HCEC 1CT (cell line): ENCODE results near the gene GUCY1A1.

ENCODE experiments used
- DNase-seq: peaks from one replicate; pipeline ENCODE4 v3.0.0-alpha.2; 2017

Gene GUCY1A1

GRCh38 chr4:155694100-155694785, 27.6 kb downstream of the GUCY1A1 start:
- DNase-seq, result no peak

- DNase-seq, result no peak
Observed at GRCh38 chr4:155696226-155696625, 29.6 kb downstream of the GUCY1A1 start.

GRCh38 chr4:155696726-155697125, 30.1 kb downstream of the GUCY1A1 start:
- no peak for DNase-seq

GRCh38 chr4:155701827-155702226, 35.2 kb downstream of the GUCY1A1 start:
- DNase-seq, result no peak

- DNase-seq, result peak; percentile 17
Observed at GRCh38 chr4:155703486-155704247, 37.0 kb downstream of the GUCY1A1 start.

GRCh38 chr4:155704841-155705404, 38.3 kb downstream of the GUCY1A1 start:
- no peak for DNase-seq

GRCh38 chr4:155705664-155706063, 39.0 kb downstream of the GUCY1A1 start:
- no peak for DNase-seq

GRCh38 chr4:155706147-155706546, 39.5 kb downstream of the GUCY1A1 start:
- no peak for DNase-seq

- no peak for DNase-seq
Observed at GRCh38 chr4:155707251-155707650, 40.6 kb downstream of the GUCY1A1 start.

GRCh38 chr4:155708782-155709181, 42.1 kb downstream of the GUCY1A1 start:
- no peak for DNase-seq

- DNase-seq, result no peak
Observed at GRCh38 chr4:155709918-155710317, 43.3 kb downstream of the GUCY1A1 start.

GRCh38 chr4:155711556-155711955, 44.9 kb downstream of the GUCY1A1 start:
- no peak for DNase-seq

GRCh38 chr4:155712846-155713245, 46.2 kb downstream of the GUCY1A1 start:
- DNase-seq, result no peak

GRCh38 chr4:155713911-155714310, 47.3 kb downstream of the GUCY1A1 start:
- DNase-seq, result no peak

- DNase-seq, result no peak
Observed at GRCh38 chr4:155722336-155722735, 55.7 kb downstream of the GUCY1A1 start.

GRCh38 chr4:155722816-155723499, 56.3 kb downstream of the GUCY1A1 start:
- DNase-seq, result peak; percentile 68

GRCh38 chr4:155724731-155725130, 58.1 kb downstream of the GUCY1A1 start:
- DNase-seq, result no peak

GRCh38 chr4:155734065-155734464, 67.4 kb downstream of the GUCY1A1 start:
- DNase-seq, result no peak

- DNase-seq, result no peak
Observed at GRCh38 chr4:155734951-155735350, 68.3 kb downstream of the GUCY1A1 start.

- DNase-seq, result no peak
Observed at GRCh38 chr4:155735496-155735895, 68.8 kb downstream of the GUCY1A1 start.

GRCh38 chr4:155738548-155738947, 71.9 kb downstream of the GUCY1A1 start:
- DNase-seq, result peak; percentile 91

GRCh38 chr4:155741546-155741945, 74.9 kb downstream of the GUCY1A1 start:
- DNase-seq, result no peak

- DNase-seq, result no peak
Observed at GRCh38 chr4:155742310-155743015, 75.8 kb downstream of the GUCY1A1 start.
